HG02943 (cell line): ENCODE measurements around the gene EDC4.
"Not testable (repeated sequence)": the region's sequence is repeated elsewhere in the genome, so short reads cannot be mapped to it uniquely, and the experiment has no call there.

Source experiments
- ATAC-seq: cut with Tn5 transposase; IDR thresholded peaks from one replicate; pipeline ENCODE4 v1.9.1; 2021; ENCODE audit warnings: mild to moderate bottlenecking, low read depth, moderate library complexity; ENCODE audit not compliant: unreplicated experiment

The EDC4 gene

DNA sequence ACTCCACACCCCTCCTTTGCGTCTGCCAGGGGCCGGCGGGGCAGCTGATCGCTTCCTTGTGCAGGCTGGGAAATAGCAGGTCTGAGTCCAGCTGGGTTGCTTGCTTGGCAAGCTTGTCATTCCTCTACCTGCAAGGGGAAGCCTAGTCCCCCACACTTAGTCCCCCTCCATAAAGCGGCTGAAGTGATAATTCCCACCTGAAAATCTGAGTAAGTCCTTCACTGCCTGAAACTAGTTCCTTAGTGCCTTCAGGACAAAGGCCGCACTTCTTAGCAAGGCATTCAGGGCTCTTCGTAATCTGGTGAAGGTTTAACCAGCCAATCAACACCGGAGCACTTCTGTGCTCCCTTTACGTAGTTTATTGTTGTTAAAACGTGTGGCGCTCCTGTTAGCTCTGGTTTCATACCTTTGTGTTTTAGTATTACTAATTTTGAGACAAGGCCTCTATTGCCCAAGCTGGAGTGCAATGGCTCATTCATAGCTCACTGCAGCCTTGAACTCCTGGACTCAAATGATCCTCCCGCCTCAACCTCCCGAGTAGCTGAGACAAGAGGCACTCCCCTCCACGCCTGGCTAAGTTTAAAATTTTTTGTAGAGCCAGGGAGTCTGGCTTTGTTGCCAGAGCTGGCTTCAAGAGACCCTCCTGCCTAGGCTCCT lies 21.0 kb downstream of the EDC4 start:
- ATAC-seq = no peak

- no peak for ATAC-seq
Observed at GRCh38 chr16:67897231-67897630, 24.4 kb downstream of the EDC4 start.

GRCh38 chr16:67901734-67902133 lies 28.9 kb downstream of the EDC4 start:
- no peak for ATAC-seq

- no peak for ATAC-seq
Observed at GRCh38 chr16:67902831-67903230, 30.0 kb downstream of the EDC4 start.

DNA sequence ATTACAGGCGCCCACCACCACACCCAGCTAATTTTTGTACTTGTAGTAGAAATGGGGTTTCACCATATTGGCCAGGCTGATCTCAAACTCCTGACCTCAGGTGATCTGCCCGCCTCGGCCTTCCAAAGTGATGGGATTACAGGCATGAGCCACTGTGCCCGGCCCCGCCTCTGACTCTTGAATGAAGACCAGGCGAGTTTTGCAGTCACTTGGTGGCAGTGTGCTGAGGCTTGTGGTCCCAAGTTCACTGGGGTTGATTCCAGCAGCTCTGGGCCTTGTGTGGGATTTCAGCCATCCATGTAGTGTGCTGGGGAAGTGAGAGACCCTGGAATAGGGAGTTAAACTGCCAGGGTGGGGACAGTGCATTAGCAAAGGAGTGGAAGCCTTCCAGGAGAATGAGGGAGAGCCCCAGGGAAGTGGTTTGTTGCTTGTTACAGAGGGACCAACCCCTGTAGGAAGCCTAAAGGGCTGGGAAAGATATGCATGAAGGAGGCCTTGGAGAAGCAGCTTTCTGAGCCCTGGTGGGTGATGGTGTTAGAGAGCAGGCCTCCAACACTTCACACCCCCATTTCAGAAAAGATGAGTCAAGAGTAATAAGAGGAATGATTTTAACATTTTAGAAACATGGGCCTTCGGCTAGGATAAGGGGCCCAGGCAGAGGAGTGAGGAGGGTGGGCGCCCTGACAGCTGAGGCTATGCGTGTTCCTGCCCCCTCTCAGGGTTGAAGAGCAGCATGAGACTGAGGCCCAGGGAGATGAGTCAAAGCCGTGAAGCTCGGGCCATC lies 34.7 kb downstream of the EDC4 start:
- no peak for ATAC-seq

DNA sequence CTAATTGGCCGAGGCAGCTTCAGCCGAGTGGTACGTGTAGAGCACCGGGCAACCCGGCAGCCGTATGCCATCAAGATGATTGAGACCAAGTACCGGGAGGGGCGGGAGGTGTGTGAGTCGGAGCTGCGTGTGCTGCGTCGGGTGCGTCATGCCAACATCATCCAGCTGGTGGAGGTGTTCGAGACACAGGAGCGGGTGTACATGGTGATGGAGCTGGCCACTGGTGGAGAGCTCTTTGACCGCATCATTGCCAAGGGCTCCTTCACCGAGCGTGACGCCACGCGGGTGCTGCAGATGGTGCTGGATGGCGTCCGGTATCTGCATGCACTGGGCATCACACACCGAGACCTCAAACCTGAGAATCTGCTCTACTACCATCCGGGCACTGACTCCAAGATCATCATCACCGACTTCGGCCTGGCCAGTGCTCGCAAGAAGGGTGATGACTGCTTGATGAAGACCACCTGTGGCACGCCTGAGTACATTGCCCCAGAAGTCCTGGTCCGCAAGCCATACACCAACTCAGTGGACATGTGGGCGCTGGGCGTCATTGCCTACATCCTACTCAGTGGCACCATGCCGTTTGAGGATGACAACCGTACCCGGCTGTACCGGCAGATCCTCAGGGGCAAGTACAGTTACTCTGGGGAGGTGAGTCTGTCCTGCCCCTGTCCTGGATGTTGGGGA lies 36.3 kb downstream of the EDC4 start:
- no peak for ATAC-seq

- no peak for ATAC-seq
Observed at GRCh38 chr16:67910158-67910557, 37.3 kb downstream of the EDC4 start.

- ATAC-seq = no peak
Observed at GRCh38 chr16:67914758-67915495, 42.1 kb downstream of the EDC4 start.

GRCh38 chr16:67915496-67915769 lies 42.6 kb downstream of the EDC4 start:
- ATAC-seq = not testable (repeated sequence)

DNA sequence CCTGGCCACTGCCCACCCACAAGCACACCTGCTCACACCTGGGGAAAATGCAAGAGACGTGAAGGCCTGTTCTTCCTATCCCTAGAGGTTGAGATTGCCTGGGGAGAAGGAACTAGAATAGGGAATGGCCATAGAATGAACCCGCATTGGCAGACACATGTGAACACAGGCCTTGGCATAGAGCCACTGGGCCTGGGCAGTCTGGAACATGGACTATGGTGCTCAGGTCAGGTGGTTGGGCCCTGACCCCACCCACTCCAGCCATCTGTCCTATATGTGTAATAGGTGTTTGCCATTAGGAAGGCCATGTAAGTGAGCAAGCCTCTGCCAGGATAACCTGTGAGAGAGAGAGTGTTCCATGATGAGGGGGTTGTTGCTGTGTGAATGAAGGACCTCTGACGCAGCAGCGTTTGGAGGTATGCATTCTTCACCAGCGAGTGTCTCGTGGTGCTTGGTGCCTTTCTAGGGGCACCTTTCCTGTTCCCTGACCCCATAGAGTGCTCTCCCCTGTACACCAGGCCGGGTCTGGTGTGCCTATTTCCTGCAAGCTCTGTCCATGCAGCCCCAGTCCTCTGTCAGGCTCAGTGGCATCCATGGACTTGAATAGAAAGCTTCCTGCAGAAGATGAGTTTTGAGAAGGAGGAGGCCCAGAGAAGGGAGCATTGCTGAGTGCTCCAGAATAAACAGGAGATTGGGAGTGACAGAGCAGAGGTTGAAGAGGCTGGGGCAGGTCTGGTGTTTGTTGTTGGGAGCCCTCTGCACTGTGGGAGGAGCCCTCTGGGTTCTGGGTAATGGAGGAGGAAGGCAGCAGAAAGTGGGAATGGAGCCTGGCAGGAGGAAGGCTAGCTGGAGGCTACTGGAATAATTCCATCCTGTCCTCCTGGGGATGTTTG lies 43.2 kb downstream of the EDC4 start:
- ATAC-seq = no peak

DNA sequence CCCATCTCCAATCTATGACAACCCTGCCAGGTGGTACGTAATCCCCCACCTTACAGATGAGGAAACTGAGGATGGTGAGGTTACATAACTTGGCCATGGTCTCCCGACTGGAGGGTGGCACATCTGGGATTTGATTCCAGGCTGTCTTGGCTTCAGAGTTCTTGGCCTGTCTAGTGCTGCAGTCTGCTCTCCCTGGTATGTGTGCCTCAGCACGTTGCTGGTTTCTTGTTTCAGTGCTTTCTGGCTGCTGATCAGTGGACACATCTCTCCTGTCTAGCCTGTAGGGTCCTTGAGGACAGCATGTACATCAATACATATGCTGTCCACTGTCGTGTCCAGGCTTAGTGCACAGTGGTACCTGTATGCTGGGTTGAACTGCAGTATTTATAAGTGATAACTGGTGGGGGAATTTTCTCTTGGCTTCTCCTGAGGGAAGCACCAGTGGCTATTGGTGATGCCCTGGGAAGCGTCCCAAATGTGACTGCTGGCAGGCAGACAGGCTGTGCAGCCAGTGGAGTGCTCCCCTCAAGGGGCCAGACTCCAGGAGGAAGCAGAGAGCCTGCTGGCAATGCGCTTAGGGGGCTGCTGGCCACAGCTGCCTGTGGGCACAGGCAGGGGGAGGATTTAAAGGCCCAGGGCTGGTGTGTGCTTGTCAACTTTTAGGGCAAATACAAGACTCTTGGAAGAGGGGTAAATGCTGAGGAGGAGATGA lies 44.4 kb downstream of the EDC4 start:
- ATAC-seq = no peak

GRCh38 chr16:67917852-67918236 lies 45.0 kb downstream of the EDC4 start:
- ATAC-seq = no peak

DNA sequence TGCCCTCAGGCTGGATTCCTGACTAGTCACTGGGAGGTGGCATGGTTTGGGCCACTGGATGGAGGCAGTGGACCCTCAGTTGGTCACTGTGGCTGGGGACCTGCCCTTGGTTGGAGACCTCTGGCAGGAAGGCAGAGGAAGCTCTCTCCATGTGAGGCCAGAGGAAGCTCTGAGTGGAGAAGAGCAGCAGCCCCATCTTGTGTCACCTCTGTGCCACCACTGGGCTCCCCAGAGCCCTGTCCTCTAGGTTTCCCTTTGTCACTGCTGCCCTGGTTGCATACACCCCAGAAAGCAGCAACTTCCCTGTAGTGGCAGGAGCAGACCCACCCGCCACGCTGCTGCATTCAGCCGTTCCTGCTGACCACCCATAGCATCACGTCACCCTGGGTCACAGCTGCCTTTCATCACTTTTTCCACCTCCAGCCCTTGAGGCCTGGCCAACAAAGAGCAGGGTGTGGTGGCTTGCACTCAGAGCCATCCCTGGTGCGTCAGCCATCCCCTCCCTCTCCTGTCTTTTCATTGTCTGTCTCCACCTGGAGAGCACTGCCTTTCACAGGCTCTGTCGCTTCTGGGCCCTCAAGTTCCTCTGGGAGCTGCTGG lies 46.9 kb downstream of the EDC4 start:
- no peak for ATAC-seq

GRCh38 chr16:67922221-67922620 lies 49.4 kb downstream of the EDC4 start:
- ATAC-seq = no peak

GRCh38 chr16:67922740-67923139 lies 49.9 kb downstream of the EDC4 start:
- ATAC-seq = no peak

GRCh38 chr16:67923414-67924116 lies 50.7 kb downstream of the EDC4 start:
- ATAC-seq = no peak

DNA sequence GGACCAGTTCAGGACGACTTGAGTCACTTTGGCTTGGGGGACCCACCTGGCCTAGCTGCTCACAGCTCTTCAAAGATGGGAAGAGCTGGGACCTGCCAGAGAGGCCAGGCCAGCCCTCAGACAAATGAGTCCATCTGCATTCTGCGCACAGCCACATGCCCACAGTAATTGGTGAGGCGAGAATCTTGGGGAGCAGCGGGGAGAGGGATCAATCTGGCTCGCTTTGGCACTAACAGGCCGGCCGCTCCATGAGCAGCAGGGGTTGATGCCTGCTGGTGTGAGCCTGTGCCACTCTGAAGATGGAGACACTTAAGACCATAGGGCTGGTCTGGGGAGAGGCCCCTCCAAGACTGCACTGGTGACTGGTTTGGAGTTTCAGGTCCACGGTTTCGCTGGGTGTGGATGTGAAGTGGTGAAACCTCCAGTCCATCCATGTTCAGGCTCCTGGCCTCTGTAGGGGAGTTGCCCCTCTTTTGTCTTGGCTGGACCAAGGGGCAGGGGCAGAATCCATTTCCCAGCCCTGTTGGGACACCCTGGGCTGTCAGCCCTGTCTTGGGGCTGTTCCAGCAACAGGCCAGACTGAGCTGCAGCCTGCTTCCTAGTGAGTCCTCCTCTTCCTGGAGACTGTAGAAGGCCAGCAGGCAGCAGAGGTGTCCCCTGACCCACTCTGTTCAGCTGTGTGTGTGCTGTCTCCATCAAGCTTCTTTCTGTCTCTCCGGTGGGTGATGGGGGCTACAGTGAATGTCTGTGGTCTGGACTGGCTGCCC lies 51.5 kb downstream of the EDC4 start:
- ATAC-seq = no peak
